B cell (primary cell): ENCODE measurements around the gene TSEN2. TPM values are rescaled to one million over a fixed set of nuclear protein-coding genes. Genes with fewer than 3 reads are reported as not detected.

ENCODE experiments used
- ATAC-seq: fragments of 200-7000 bp; cut with Tn5 transposase; one replicate; pipeline ENCODE4 v1.10.0; 2021; ENCODE audit warnings: low read depth, mild to moderate bottlenecking, moderate number of reproducible peaks, moderate library complexity
- CTCF ChIA-PET: fragments of 350-600 bp; sonication (Branson Sonifier 250); formaldehyde crosslinking; loops from one replicate; lab custom pipeline; 2021; ENCODE audit warnings: antibody characterized with exemption, inconsistent platforms; lab: Charles Lee
- POLR2A ChIA-PET: fragments of 350-600 bp; sonication (Branson Sonifier 250); formaldehyde crosslinking; loops from one replicate; lab custom pipeline; 2021; ENCODE audit warnings: antibody characterized with exemption; lab: Charles Lee
- DNase-seq: peaks from one replicate; pipeline ENCODE4 v3.0.0; 2013
- H2AFZ ChIP-seq: 2 replicates; pipeline ENCODE4 v1.6.1; 2012; ENCODE audit warnings: mild to moderate bottlenecking, low read depth, low read length; ENCODE audit not compliant: insufficient read depth, poor library complexity, severe bottlenecking
- H3K27ac ChIP-seq, 2 donors: 1 replicate in 1 of 2; 2 replicates in 1 of 2; pipeline ENCODE4 v1.5.1; 2012 to 2013; ENCODE audit warnings: low read length in 2 of 2, mild to moderate bottlenecking in 2 of 2, moderate library complexity in 1 of 2
- H3K27me3 ChIP-seq, 4 experiments: fragments of 200-600 bp in 1 of 4; sonication (generic) in 1 of 4; replicated peaks in 1 of 4; 1 replicate in 2 of 4; 2 replicates in 2 of 4; pipeline versions ENCODE4 v1.6.1 to v1.7.0; 2013 to 2016; ENCODE audit warnings: low read length in 3 of 4, mild to moderate bottlenecking in 2 of 4, mixed read lengths in 1 of 4, moderate library complexity in 1 of 4; ENCODE audit not compliant: insufficient read depth in 4 of 4, control insufficient read depth in 3 of 4; ENCODE audit errors: control extremely low read depth in 1 of 4
- H3K36me3 ChIP-seq, 2 experiments: replicated peaks in 1 of 2; 1 replicate in 1 of 2; 2 replicates in 1 of 2; pipeline versions ENCODE4 v1.6.1 to v1.7.1; 2013; ENCODE audit warnings: low read length in 1 of 2; ENCODE audit not compliant: insufficient read depth in 2 of 2, control insufficient read depth in 1 of 2; ENCODE audit errors: control extremely low read depth in 1 of 2, extremely low read depth in 1 of 2
- H3K4me1 ChIP-seq, 2 donors: fragments of 200-600 bp in 1 of 2; sonication (generic) in 1 of 2; 1 replicate in 1 of 2; 2 replicates in 1 of 2; pipeline versions ENCODE4 v1.5.1 to v1.6.1; 2013 to 2017; ENCODE audit warnings: low read length in 2 of 2; ENCODE audit not compliant: control insufficient read depth in 2 of 2, insufficient read depth in 2 of 2
- H3K4me2 ChIP-seq: replicated peaks from 2 replicates; pipeline ENCODE3; 2012; ENCODE audit warnings: mild to moderate bottlenecking, low read depth, low read length; ENCODE audit not compliant: poor library complexity, severe bottlenecking
- H3K4me3 ChIP-seq, 5 experiments: fragments of 200-600 bp in 1 of 5; sonication (generic) in 1 of 5; 1 replicate in 3 of 5; 2 replicates in 2 of 5; pipeline versions ENCODE4 v1.5.1 to v1.7.0; 2011 to 2016; ENCODE audit warnings: low read length in 4 of 5, mild to moderate bottlenecking in 4 of 5, low read depth in 2 of 5, control low read depth in 1 of 5, moderate library complexity in 1 of 5; ENCODE audit not compliant: insufficient read depth in 1 of 5; ENCODE audit errors: control extremely low read depth in 1 of 5, extremely low read depth in 1 of 5
- H3K79me2 ChIP-seq: fragments of 200-600 bp; sonication (generic); one replicate; pipeline ENCODE4 v1.6.0; 2016; ENCODE audit warnings: low read length; ENCODE audit not compliant: control insufficient read depth, insufficient read depth
- H3K9ac ChIP-seq: fragments of 200-600 bp; sonication (generic); 2 replicates; pipeline ENCODE4 v1.6.1; 2017; ENCODE audit warnings: mild to moderate bottlenecking, low read length, moderate library complexity
- H3K9me3 ChIP-seq, 3 donors: one replicate each; pipeline versions ENCODE4 v1.6.1 to v1.7.1; 2013; ENCODE audit warnings: low read length in 2 of 3; ENCODE audit not compliant: control insufficient read depth in 2 of 3, insufficient read depth in 1 of 3; ENCODE audit errors: control extremely low read depth in 1 of 3
- H4K20me1 ChIP-seq: 2 replicates; pipeline ENCODE4 v1.6.0; 2012; ENCODE audit warnings: mild to moderate bottlenecking, low read length; ENCODE audit not compliant: insufficient read depth, control insufficient read depth, poor library complexity, severe bottlenecking
- H3K27ac Mint-ChIP-seq: one replicate; pipeline ENCODE4 v1.8.0; 2021; ENCODE audit warnings: mixed read lengths
- H3K27me3 Mint-ChIP-seq: one replicate; pipeline ENCODE4 v1.8.0; 2021; ENCODE audit warnings: mixed read lengths
- H3K4me1 Mint-ChIP-seq: one replicate; pipeline ENCODE4 v1.8.0; 2021; ENCODE audit warnings: mixed read lengths
- H3K4me3 Mint-ChIP-seq: one replicate; pipeline ENCODE4 v1.8.0; 2021; ENCODE audit warnings: mixed read lengths
- H3K9me3 Mint-ChIP-seq: one replicate; pipeline ENCODE4 v1.8.0; 2022; ENCODE audit warnings: mixed read lengths; ENCODE audit not compliant: insufficient read depth
- CTCF ChIP-seq: fragments of 200-600 bp; IDR thresholded peaks from one replicate; pipeline ENCODE4 v1.8.0; 2022; ENCODE audit warnings: antibody characterized with exemption, mild to moderate bottlenecking
- EZH2 ChIP-seq: IDR thresholded peaks from 2 replicates; pipeline ENCODE4 v1.6.1; 2012; ENCODE audit warnings: borderline replicate concordance, low read depth, mild to moderate bottlenecking, moderate library complexity, low read length; ENCODE audit not compliant: insufficient read depth, poor library complexity, severe bottlenecking
- WGBS: methylation state at CpG from one replicate; pipeline ENCODE4 v1.1.5; 2013; ENCODE audit warnings: missing lambda C conversion rate; ENCODE audit not compliant: insufficient coverage; 5-methylcytosine and 5-hydroxymethylcytosine counted together
- intact Hi-C: fragments of 100-400 bp; cut with micrococcal nuclease; formaldehyde crosslinking; loops from one replicate; pipeline ENCODE4 v1.10.0; 2022
- polyA plus RNA-seq: library from polyadenylated mRNA; depleted of rRNA; stranded (reverse); fragments of >200 nt; gene quantifications from 2 replicates; pipeline ENCODE4 v1.2.3, GENCODE V29; 2012
- total RNA-seq, 2 donors: library from RNA; stranded (reverse); fragments of 120-200 nt in 1 of 2; gene quantifications; 1 replicate in 1 of 2; 2 replicates in 1 of 2; pipeline versions ENCODE4 v1.2.3 to v1.2.4, GENCODE V29; 2013 to 2022

TSEN2 gene
- total and polyA plus RNA-seq, 2 donors (not counting 1 experiment from before 2014, with no cell fraction given): 13.4 to 17.6 TPM

DNA sequence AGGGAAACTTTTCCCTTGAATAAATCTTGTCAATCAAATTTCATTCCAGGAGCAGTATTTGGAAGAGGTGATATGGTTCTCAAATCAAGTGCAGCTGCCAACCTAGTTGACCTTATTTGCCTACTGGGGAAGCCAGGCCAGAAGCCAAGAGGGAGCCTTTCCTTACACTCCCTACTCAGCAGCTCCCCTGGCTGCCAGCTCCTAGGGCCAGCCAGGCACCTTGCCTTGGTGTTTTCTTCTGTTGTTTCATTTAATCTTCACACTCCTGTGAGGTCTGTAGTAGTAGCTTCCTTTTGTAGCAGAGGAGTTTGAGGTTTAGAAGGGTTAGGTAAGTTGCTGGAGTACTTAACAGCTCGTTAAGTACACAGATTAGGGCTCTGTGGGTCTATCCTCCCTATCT, 38.4 kb downstream of the TSEN2 start:
- H3K4me2 ChIP-seq: no peak overlapping the region
- Mint-ChIP-seq H3K27ac (no peak overlapping the region), H3K9me3 (peaks cover 3% of the 10 kb centered on the region), H3K4me3 (no peak overlapping the region), H3K4me1 (no peaks in the 10 kb centered on the region), H3K27me3 (no peaks in the 10 kb centered on the region)
- POLR2A ChIA-PET: interaction anchor here (0.7 kb wide), 1 partner anchor 179 kb away, joined by 5 read pairs; no protein-coding TSS in a partner anchor
- no peaks in the 10 kb centered on the region for H3K79me2 ChIP-seq
- TF ChIP-seq CTCF (no peak), EZH2 (no peak)
- H3K4me3 ChIP-seq: no peak overlapping the region
- DNase-seq: no peak
- CTCF ChIA-PET: no interaction called here
- H2AFZ ChIP-seq: no peak overlapping the region
- no peak overlapping the region for H3K27ac ChIP-seq
- WGBS: no CpG with 5 or more reads among the region's 1 CpG
- peaks cover 2 to 8% of the 10 kb centered on the region in 2 experiments for H3K36me3 ChIP-seq
- no peaks in the 10 kb centered on the region for H3K27me3 ChIP-seq
- no peak overlapping the region for H3K9ac ChIP-seq
- H3K4me1 ChIP-seq: no peaks in the 10 kb centered on the region
- intact Hi-C loops: no loop called here
- H4K20me1 ChIP-seq: no peaks in the 10 kb centered on the region
- peaks cover 0 to 3% (median 0%) of the 10 kb centered on the region in 3 donors for H3K9me3 ChIP-seq
- ATAC-seq: no peak

GRCh38 chr3:12527757-12528143, 43.5 kb downstream of the TSEN2 start:
- intact Hi-C loops: no loop called here
- Histone ChIP-seq H3K4me3 (no peak overlapping the region), H3K4me2 (no peak overlapping the region), H3K4me1 (no peaks in the 10 kb centered on the region), H4K20me1 (no peaks in the 10 kb centered on the region), H3K79me2 (no peaks in the 10 kb centered on the region), H3K9ac (no peak overlapping the region), H3K36me3 (peaks cover 5 to 27% of the 10 kb centered on the region in 2 experiments), H3K9me3 (no peaks in the 10 kb centered on the region), H2AFZ (no peak overlapping the region), H3K27ac (no peak overlapping the region), H3K27me3 (no peaks in the 10 kb centered on the region)
- WGBS: 100% methylated on average over 2 of the region's 3 CpGs
- Mint-ChIP-seq H3K9me3 (no peaks in the 10 kb centered on the region), H3K4me3 (no peak overlapping the region), H3K27ac (no peak overlapping the region), H3K4me1 (no peaks in the 10 kb centered on the region), H3K27me3 (no peaks in the 10 kb centered on the region)
- ChIA-PET CTCF (no interaction called here), POLR2A (no interaction called here)
- ATAC-seq: no peak
- TF ChIP-seq CTCF (no peak), EZH2 (no peak)
- no peak for DNase-seq
